GM12873 (cell line): Measurements from ENCODE around the gene DCTN1.

Experiments
- TF ChIP-seq, protein P1 (sequence below): IDR thresholded peaks from 2 replicates; pipeline ENCODE4 v1.5.1; 2012; ENCODE audit warnings: low read depth, mild to moderate bottlenecking, moderate library complexity, low read length, control low read depth; ENCODE audit not compliant: insufficient read depth; ENCODE audit errors: missing control alignments

The DCTN1 gene

DNA sequence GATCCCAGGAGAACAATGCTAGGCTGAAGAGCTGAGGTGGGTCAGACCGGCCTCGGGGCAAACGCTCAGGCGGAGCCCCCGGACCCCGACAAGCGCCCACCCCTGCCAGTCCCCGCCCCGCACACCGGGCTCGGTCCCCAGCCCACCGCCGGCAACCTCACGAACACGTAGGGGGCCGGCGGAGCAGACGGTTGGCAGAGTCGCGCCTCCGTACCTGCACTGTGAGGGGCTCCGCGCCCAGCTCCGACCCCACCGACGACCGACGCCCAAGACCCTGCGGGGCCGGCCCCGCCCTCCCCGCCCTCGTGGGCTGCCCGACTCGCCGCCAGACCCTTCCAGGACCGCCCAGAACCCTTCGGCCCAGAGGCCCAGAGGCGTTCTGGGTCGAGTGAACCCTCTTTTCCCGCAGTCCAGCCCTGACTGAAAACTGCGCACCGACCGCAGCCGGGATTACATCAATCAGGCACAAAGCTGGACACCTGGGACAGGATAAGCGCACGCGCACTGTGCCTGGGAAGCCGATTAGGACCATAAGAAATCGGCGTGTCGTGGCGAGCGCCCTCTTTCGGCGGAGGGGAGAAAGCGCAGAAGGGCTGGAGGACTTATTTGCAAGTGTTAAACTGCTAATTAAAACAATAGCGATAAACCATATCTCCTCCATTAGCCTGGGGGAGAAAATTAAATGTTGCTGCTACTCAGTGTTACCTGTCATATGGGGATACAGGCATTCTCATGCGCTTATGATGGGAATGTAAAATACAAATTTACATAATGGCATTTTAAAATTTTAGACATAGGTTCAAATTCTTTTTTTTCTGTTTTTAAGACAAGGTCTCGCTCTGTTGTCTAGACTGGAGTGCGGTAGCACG is 11.7 kb upstream of the DCTN1 start:
- TF ChIP-seq, protein P1, sequence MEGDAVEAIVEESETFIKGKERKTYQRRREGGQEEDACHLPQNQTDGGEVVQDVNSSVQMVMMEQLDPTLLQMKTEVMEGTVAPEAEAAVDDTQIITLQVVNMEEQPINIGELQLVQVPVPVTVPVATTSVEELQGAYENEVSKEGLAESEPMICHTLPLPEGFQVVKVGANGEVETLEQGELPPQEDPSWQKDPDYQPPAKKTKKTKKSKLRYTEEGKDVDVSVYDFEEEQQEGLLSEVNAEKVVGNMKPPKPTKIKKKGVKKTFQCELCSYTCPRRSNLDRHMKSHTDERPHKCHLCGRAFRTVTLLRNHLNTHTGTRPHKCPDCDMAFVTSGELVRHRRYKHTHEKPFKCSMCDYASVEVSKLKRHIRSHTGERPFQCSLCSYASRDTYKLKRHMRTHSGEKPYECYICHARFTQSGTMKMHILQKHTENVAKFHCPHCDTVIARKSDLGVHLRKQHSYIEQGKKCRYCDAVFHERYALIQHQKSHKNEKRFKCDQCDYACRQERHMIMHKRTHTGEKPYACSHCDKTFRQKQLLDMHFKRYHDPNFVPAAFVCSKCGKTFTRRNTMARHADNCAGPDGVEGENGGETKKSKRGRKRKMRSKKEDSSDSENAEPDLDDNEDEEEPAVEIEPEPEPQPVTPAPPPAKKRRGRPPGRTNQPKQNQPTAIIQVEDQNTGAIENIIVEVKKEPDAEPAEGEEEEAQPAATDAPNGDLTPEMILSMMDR: peak; percentile 98

DNA sequence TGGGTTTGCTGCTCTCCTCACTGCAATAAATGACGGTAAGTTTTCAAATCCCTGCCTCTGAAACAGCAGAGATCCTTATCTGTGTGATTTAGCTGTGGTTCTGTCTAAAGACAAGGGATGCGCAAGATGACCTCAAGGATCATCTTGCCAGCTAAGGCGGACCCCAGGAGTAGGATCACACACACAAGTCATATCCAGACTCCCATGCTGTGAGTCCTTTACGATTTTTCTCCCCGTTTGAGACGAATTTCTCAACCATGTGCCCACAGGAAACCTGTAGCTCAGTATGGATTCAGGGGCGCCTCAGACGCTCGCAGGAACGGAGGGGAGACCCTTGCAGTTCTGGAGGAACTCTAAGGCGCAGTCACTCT is 11.1 kb upstream of the DCTN1 start:
- TF ChIP-seq, protein P1: no peak

DNA sequence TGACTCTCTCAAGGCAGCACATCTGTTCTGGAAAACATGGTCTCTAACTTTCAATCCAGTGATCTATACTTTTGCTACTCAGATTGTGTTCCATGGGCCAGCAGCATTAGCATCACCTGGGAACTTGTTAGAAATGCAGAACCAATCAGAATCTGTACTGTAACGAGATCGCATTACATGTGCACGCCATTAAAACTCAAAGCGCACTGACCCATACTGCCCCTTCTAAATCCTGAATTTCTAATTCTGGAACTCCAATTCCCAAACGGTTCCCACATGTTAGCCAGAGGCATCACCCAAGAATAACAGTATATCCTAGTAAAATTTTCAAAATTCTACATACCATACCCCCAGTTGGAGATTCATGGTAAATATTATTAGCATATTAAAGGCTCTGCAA is 10.5 kb upstream of the DCTN1 start:
- TF ChIP-seq, protein P1: no peak

DNA sequence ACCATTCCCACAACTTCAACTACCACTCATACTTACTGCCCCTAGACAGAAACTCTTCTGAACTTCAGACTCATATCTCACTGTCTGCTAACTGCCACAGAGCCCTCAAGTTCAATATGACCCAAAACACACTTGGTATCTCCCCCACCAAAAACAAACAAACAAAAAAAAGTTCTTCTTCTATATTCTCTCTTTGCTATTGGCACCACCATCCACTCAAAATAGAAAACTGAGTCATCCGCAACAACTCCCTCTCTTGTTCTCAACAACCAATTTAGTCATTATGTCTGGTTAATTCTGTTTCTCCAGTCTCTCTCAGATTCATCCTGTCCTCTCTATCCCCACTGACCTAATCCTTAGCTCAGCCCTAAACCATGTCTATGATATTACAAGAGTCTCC is 7.2 kb upstream of the DCTN1 start:
- TF ChIP-seq, protein P1: no peak

DNA sequence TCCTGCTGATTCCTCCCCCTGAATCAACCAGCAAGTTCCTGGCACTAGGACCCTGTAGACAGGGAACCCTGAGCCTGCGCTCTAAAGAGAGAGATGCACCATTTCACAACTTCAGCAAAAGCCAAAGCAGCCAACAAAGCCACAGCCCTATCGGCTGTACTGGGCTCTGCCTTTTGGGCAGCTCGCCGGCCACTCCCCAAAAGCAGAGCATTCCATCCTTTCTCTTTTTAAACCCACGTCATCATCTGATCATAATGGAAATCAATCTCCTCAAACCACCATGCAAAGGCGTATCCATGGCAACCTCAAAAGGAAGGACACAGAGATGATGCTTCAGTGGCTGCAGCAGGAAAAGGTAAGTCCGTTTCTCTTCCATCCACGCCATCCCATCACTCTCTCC is 5.3 kb upstream of the DCTN1 start:
- TF ChIP-seq, protein P1: no peak

DNA sequence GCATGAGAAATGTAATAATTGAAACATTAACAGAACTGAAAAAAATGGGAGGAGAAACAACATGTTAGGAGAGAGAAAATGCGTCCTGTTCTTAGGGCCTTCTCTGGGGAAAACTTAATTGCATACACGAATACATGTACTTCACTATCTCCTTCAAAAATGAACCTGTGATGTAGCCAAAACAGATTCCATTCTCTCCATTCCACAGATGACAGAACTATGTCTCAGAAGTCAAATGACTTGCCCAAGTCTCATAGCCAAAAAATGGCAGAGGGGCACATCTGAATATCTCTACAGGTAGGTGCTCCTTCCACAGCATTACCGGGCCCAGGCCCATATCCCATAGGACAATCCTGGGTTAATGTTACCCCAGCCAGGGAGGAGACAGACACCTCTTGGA is 3.9 kb upstream of the DCTN1 start:
- TF ChIP-seq, protein P1: no peak

DNA sequence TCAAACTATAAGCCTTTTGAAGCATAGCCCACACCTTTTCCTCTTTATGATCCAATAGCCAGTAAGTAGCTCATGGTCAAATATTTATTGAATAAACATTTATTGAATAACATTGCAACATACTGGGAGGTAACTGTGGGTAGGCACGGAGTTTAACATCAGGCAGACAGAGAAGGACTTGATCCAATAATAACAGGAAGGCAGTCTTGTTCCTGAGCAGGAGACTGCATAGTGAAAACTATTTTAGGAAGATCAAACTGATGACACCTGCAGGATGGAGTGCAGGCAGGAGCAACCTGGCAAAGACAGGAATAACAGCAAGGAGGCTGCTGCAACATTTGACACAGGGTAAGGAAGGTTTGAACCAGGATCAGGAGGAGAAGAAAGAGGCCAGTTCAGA is 3.1 kb upstream of the DCTN1 start:
- TF ChIP-seq, protein P1: no peak
